H1 (cell line): ENCODE results near the gene CLUH. TPM values are rescaled to one million over a fixed set of nuclear protein-coding genes. Genes with fewer than 3 reads are reported as not detected.

Experiments
- CTCF ChIA-PET: fragments of 300-600 bp; sonication (Branson Sonifier 250); formaldehyde crosslinking; loops from one replicate; lab custom pipeline; 2021; ENCODE audit not compliant: partially characterized antibody; lab: Charles Lee
- POLR2A ChIA-PET: fragments of 300-600 bp; sonication (Branson Sonifier 250); formaldehyde crosslinking; loops from one replicate; lab custom pipeline; 2021; ENCODE audit warnings: inconsistent platforms; ENCODE audit not compliant: partially characterized antibody; lab: Charles Lee
- DNase-seq, 2 experiments: peaks; one replicate each; pipeline versions ENCODE4 v3.0.0 to v3.0.0-alpha.2; 2010 to 2022; ENCODE audit warnings: low spot score in 2 of 2, low read depth in 1 of 2, mixed read lengths in 1 of 2
- FAIRE-seq: peaks from 2 replicates; lab custom pipeline; 2011; peaks lifted over from hg19 to GRCh38; lab: Jason Lieb, UNC
- H2AFZ ChIP-seq: 2 replicates; pipeline ENCODE4 v1.8.1; 2012; ENCODE audit warnings: low read length, inconsistent platforms
- H2AK5ac ChIP-seq: 2 replicates; pipeline ENCODE4 v1.6.1; 2013; ENCODE audit warnings: low read depth, low read length
- H2BK120ac ChIP-seq: replicated peaks from 2 replicates; pipeline ENCODE3; 2013; ENCODE audit warnings: low read depth, low read length, inconsistent platforms
- H2BK12ac ChIP-seq: 2 replicates; pipeline ENCODE4 v1.6.1; 2013; ENCODE audit warnings: low read depth, low read length
- H2BK15ac ChIP-seq: 2 replicates; pipeline ENCODE4 v1.6.1; 2013; ENCODE audit warnings: low read length
- H2BK20ac ChIP-seq: 2 replicates; pipeline ENCODE4 v1.6.1; 2013; ENCODE audit warnings: low read length
- H2BK5ac ChIP-seq: 2 replicates; pipeline ENCODE4 v1.6.1; 2013; ENCODE audit warnings: low read depth, low read length
- H3K14ac ChIP-seq: 2 replicates; pipeline ENCODE4 v1.6.1; 2013; ENCODE audit warnings: inconsistent platforms; ENCODE audit not compliant: insufficient read length
- H3K18ac ChIP-seq: 2 replicates; pipeline ENCODE4 v1.6.1; 2013; ENCODE audit warnings: low read length; ENCODE audit errors: extremely low read depth
- H3K23ac ChIP-seq: 2 replicates; pipeline ENCODE4 v1.6.1; 2013; ENCODE audit warnings: inconsistent platforms; ENCODE audit not compliant: insufficient read length
- H3K23me2 ChIP-seq: 2 replicates; pipeline ENCODE4 v1.6.1; 2013; ENCODE audit warnings: low read depth, low read length
- H3K27ac ChIP-seq: 2 replicates; pipeline ENCODE4 v1.6.1; 2011; ENCODE audit warnings: low read depth, low read length, inconsistent platforms
- H3K27me3 ChIP-seq, 4 experiments: replicated peaks in 1 of 4; 1 replicate in 1 of 4; 2 replicates in 3 of 4; pipeline versions ENCODE4 v1.6.1 to v1.8.1; 2011 to 2013; ENCODE audit warnings: low read length in 3 of 4, mild to moderate bottlenecking in 3 of 4, inconsistent platforms in 2 of 4, mixed read lengths in 2 of 4, moderate library complexity in 1 of 4; ENCODE audit not compliant: control insufficient read depth in 3 of 4, insufficient read depth in 3 of 4; ENCODE audit errors: extremely low read depth in 1 of 4
- H3K36me3 ChIP-seq, 4 experiments: 2 replicates each; pipeline versions ENCODE4 v1.6.1 to v1.8.1; 2011 to 2013; ENCODE audit warnings: mild to moderate bottlenecking in 4 of 4, low read length in 3 of 4, moderate library complexity in 2 of 4, control low read depth in 1 of 4, inconsistent platforms in 1 of 4; ENCODE audit not compliant: insufficient read depth in 4 of 4, control insufficient read depth in 2 of 4
- H3K4ac ChIP-seq: replicated peaks from 2 replicates; pipeline ENCODE3; 2013; ENCODE audit warnings: low read length, low read depth, mixed read lengths, inconsistent platforms; ENCODE audit not compliant: insufficient read length
- H3K4me1 ChIP-seq, 4 experiments: replicated peaks in 1 of 4; 1 replicate in 1 of 4; 2 replicates in 3 of 4; pipeline versions ENCODE4 v1.6.1 to v1.8.1; 2011 to 2013; ENCODE audit warnings: low read length in 3 of 4, inconsistent platforms in 2 of 4, mixed read lengths in 1 of 4; ENCODE audit not compliant: insufficient read depth in 4 of 4, control insufficient read depth in 3 of 4
- H3K4me2 ChIP-seq, 2 experiments: 2 replicates each; pipeline versions ENCODE4 v1.6.1 to v1.8.1; 2011 to 2013; ENCODE audit warnings: low read depth in 2 of 2, low read length in 2 of 2, control low read depth in 1 of 2, inconsistent platforms in 1 of 2, mild to moderate bottlenecking in 1 of 2; ENCODE audit not compliant: insufficient read depth in 1 of 2
- H3K4me3 ChIP-seq, 4 experiments: fragments of 200-600, 300-600 bp in 1 of 4; sonication (generic), shearing (Covaris generic), sonication (Bioruptor Twin) in 1 of 4; 2 replicates each; pipeline versions ENCODE4 v1.5.1 to v1.8.1; 2011 to 2016; ENCODE audit warnings: low read length in 4 of 4, low read depth in 3 of 4, control low read depth in 2 of 4, inconsistent platforms in 2 of 4, mild to moderate bottlenecking in 2 of 4, mixed read lengths in 1 of 4, moderate library complexity in 1 of 4; ENCODE audit not compliant: insufficient read depth in 2 of 4; ENCODE audit errors: extremely low read depth in 1 of 4
- H3K56ac ChIP-seq: replicated peaks from 2 replicates; pipeline ENCODE3; 2013; ENCODE audit warnings: low read depth, mild to moderate bottlenecking, mixed read lengths, low read length, inconsistent platforms; ENCODE audit not compliant: insufficient read length
- H3K79me1 ChIP-seq: 2 replicates; pipeline ENCODE4 v1.6.1; 2013; ENCODE audit warnings: low read depth, low read length, control low read depth
- H3K79me2 ChIP-seq, 2 experiments: 2 replicates each; pipeline versions ENCODE4 v1.6.1 to v1.8.1; 2012 to 2013; ENCODE audit warnings: low read length in 2 of 2, mild to moderate bottlenecking in 2 of 2, inconsistent platforms in 1 of 2; ENCODE audit not compliant: insufficient read depth in 2 of 2, control insufficient read depth in 1 of 2
- H3K9ac ChIP-seq, 4 experiments: replicated peaks in 1 of 4; 1 replicate in 1 of 4; 2 replicates in 3 of 4; pipeline versions ENCODE4 v1.6.1 to v1.8.1; 2011 to 2013; ENCODE audit warnings: low read depth in 3 of 4, low read length in 3 of 4, control low read depth in 2 of 4, mild to moderate bottlenecking in 2 of 4, moderate library complexity in 2 of 4, inconsistent platforms in 1 of 4; ENCODE audit errors: extremely low read depth in 1 of 4
- H3K9me3 ChIP-seq, 2 experiments: 2 replicates each; pipeline versions ENCODE4 v1.6.1 to v1.8.1; 2012 to 2013; ENCODE audit warnings: mild to moderate bottlenecking in 2 of 2, moderate library complexity in 2 of 2, control low read depth in 1 of 2, inconsistent platforms in 1 of 2, low read depth in 1 of 2, low read length in 1 of 2, mixed read lengths in 1 of 2; ENCODE audit not compliant: insufficient read depth in 2 of 2
- H4K20me1 ChIP-seq, 2 experiments: replicated peaks in 1 of 2; 2 replicates each; pipeline versions ENCODE3 to v1.8.1; 2011 to 2013; ENCODE audit warnings: inconsistent platforms in 2 of 2, low read length in 2 of 2, mild to moderate bottlenecking in 1 of 2; ENCODE audit not compliant: insufficient read depth in 2 of 2, control insufficient read depth in 1 of 2
- H4K5ac ChIP-seq: 2 replicates; pipeline ENCODE4 v1.6.1; 2013; ENCODE audit warnings: low read length, low read depth, mixed read lengths, inconsistent platforms; ENCODE audit not compliant: insufficient read length
- H4K8ac ChIP-seq: 2 replicates; pipeline ENCODE4 v1.8.0; 2013; ENCODE audit warnings: mild to moderate bottlenecking, moderate library complexity, low read length, inconsistent platforms; ENCODE audit not compliant: insufficient read depth; ENCODE audit errors: extremely low read depth
- H4K91ac ChIP-seq: replicated peaks from 2 replicates; pipeline ENCODE3; 2013; ENCODE audit warnings: low read length, mixed read lengths, inconsistent platforms; ENCODE audit not compliant: insufficient read length
- EGR1 ChIP-seq: IDR thresholded peaks from 2 replicates; pipeline ENCODE4 v1.6.1; 2011; ENCODE audit warnings: low read depth, low read length, borderline replicate concordance
- EP300 ChIP-seq, 2 experiments: IDR thresholded peaks; 1 replicate in 1 of 2; 2 replicates in 1 of 2; pipeline ENCODE4 v1.6.1; 2011 to 2012; ENCODE audit warnings: low read depth in 2 of 2, low read length in 2 of 2, mild to moderate bottlenecking in 2 of 2, borderline replicate concordance in 1 of 2, inconsistent platforms in 1 of 2, moderate library complexity in 1 of 2
- JUN ChIP-seq: IDR thresholded peaks from 2 replicates; pipeline ENCODE4 v1.6.1; 2011; ENCODE audit warnings: low read depth, mild to moderate bottlenecking, improper control_type of control experiment, low read length
- KDM1A ChIP-seq: fragments of 200-600, 300-600 bp; sonication (generic); IDR thresholded peaks from 2 replicates; pipeline ENCODE4 v1.7.1; 2016; ENCODE audit warnings: mild to moderate bottlenecking, low read length, borderline replicate concordance
- PHF8 ChIP-seq: fragments of 200-600 bp; sonication (generic); conservative IDR thresholded peaks from 2 replicates; pipeline ENCODE4 v1.7.1; 2012; ENCODE audit warnings: low read depth, mild to moderate bottlenecking, inconsistent platforms, low read length, moderate library complexity
- RXRA ChIP-seq: IDR thresholded peaks from 2 replicates; pipeline ENCODE4 v1.6.1; 2011; ENCODE audit warnings: low read depth, mild to moderate bottlenecking, low read length, moderate library complexity; ENCODE audit not compliant: insufficient read depth
- SIN3A ChIP-seq, 2 experiments: IDR thresholded peaks in 1 of 2; conservative IDR thresholded peaks in 1 of 2; 2 replicates each; pipeline ENCODE4 v1.6.1; 2011 to 2012; ENCODE audit warnings: low read length in 2 of 2, improper control_type of control experiment in 1 of 2, low read depth in 1 of 2, mild to moderate bottlenecking in 1 of 2
- SP2 ChIP-seq: IDR thresholded peaks from 2 replicates; pipeline ENCODE4 v1.6.1; 2012; ENCODE audit warnings: mild to moderate bottlenecking, low read length, inconsistent platforms
- TAF7 ChIP-seq: optimal IDR thresholded peaks from 2 replicates; pipeline ENCODE3; 2011; ENCODE audit warnings: low read depth, mild to moderate bottlenecking, inconsistent platforms, low read length, moderate library complexity, borderline replicate concordance
- WGBS, 2 experiments: shearing (Covaris generic) in 1 of 2; methylation state at CpG; one replicate each; pipeline versions ENCODE4 v1.1.6 to v1.1.7; 2013 to 2015; ENCODE audit warnings: low lambda C conversion rate in 2 of 2, mixed read lengths in 2 of 2, inconsistent platforms in 1 of 2, low coverage in 1 of 2, missing lambda C conversion rate in 1 of 2; ENCODE audit not compliant: insufficient replicate concordance in 2 of 2, insufficient coverage in 1 of 2, insufficient read length in 1 of 2; ENCODE audit errors: extremely low coverage in 1 of 2, missing lambda C conversion rate in 1 of 2; 5-methylcytosine and 5-hydroxymethylcytosine counted together
- polyA plus RNA-seq, 7 experiments: library from polyadenylated mRNA; depleted of rRNA in 3 of 7; stranded (reverse) in 5 of 7; unstranded in 2 of 7; fragments of >200 nt in 5 of 7; fragments of 200-250 nt in 2 of 7; gene quantifications; 1 replicate in 5 of 7; 2 replicates in 1 of 7; 4 replicates in 1 of 7; pipeline versions ENCODE4 v1.2.1 to v1.2.3, GENCODE V29; 2011 to 2013; ENCODE audit warnings: missing spikeins in 2 of 7, mixed read lengths in 2 of 7
- total RNA-seq: library from RNA; stranded (reverse); fragmentation: NEBNext Ultra II Directional; extraction: Animal tissue kit (Norgen Biotek cat#: 25700); gene quantifications from 2 replicates; pipeline ENCODE4 v1.2.1, GENCODE V29; 2021
- TF ChIP-seq, protein P1 (sequence below): IDR thresholded peaks from 2 replicates; pipeline ENCODE4 v1.6.1; 2012; ENCODE audit warnings: inconsistent platforms

Gene CLUH
- total and polyA plus RNA-seq, 2 of the 8 experiments (the other 6 are each of a cell fraction or from before 2014, with no cell fraction given), result 33.6 to 98.6 TPM

- no peaks in the 10 kb centered on the region; the same call in 1 of the 2 replicates for H3K79me1 ChIP-seq
- no peak overlapping the region for H3K4me2 ChIP-seq
- no peak overlapping the region for H3K18ac ChIP-seq
- H2AFZ ChIP-seq, result no peak overlapping the region
- H4K8ac ChIP-seq, result peak overlapping the region; percentile 21; the same call in 1 of the 2 replicates
- peaks cover 0 to 33% (median 2%) of the 10 kb centered on the region in 4 experiments; a peak in 3 of 8 replicates for H3K36me3 ChIP-seq
- H2AK5ac ChIP-seq, result no peak overlapping the region
- no peak overlapping the region for H3K14ac ChIP-seq
- H3K4me3 ChIP-seq, result no peak overlapping the region
- no peak overlapping the region for H3K4ac ChIP-seq
- H2BK15ac ChIP-seq, result no peak overlapping the region
- H3K27me3 ChIP-seq, result no peaks in the 10 kb centered on the region
- peaks cover 0 to 7% (median 0%) of the 10 kb centered on the region in 4 experiments; a peak in 2 of 7 replicates for H3K4me1 ChIP-seq
- H3K9ac ChIP-seq, result no peak overlapping the region
- H3K56ac ChIP-seq, result no peak overlapping the region
- H2BK120ac ChIP-seq, result no peak overlapping the region
- H3K9me3 ChIP-seq, result no peaks in the 10 kb centered on the region
- no peak for FAIRE-seq
- no peak overlapping the region for H3K27ac ChIP-seq
- no peak overlapping the region for H2BK5ac ChIP-seq
- H2BK20ac ChIP-seq, result no peak overlapping the region
- H4K5ac ChIP-seq, result no peak overlapping the region
- no peaks in the 10 kb centered on the region for H3K23me2 ChIP-seq
- peaks cover 0 to 8% of the 10 kb centered on the region in 2 experiments for H4K20me1 ChIP-seq
- no peak overlapping the region for H3K23ac ChIP-seq
- ChIA-PET POLR2A (interaction anchor here (0.6 to 1.6 kb wide), 2 partner anchors 13 to 991 kb away, joined by 3 read pairs; no protein-coding TSS in a partner anchor), CTCF (interaction anchor here (0.6 to 1.7 kb wide), 2 partner anchors 14 to 179 kb away, joined by 3 to 4 read pairs; no protein-coding TSS in a partner anchor)
- H2BK12ac ChIP-seq, result no peak overlapping the region
- 94% methylated on average over 11 of the region's 40 CpGs; no CpG with 5 or more reads in 1 of the 2 experiments for WGBS, 2 experiments
- H4K91ac ChIP-seq, result no peak overlapping the region
- DNase-seq, result peak in 1 of 2 experiments; percentile 55
- no peaks in the 10 kb centered on the region for H3K79me2 ChIP-seq
- TF ChIP-seq KDM1A, result no peak
- TF ChIP-seq, protein P1, sequence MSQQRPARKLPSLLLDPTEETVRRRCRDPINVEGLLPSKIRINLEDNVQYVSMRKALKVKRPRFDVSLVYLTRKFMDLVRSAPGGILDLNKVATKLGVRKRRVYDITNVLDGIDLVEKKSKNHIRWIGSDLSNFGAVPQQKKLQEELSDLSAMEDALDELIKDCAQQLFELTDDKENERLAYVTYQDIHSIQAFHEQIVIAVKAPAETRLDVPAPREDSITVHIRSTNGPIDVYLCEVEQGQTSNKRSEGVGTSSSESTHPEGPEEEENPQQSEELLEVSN, result no peak
- no peak for TF ChIP-seq EGR1
- TF ChIP-seq PHF8, result no peak
- TF ChIP-seq JUN, result no peak
- TF ChIP-seq RXRA, result no peak
- TF ChIP-seq SIN3A (conservative IDR thresholded peaks at IDR 0.05 in 1 of 2, IDR thresholded peaks at IDR 0.05 in 1 of 2; ENCODE audit: low read depth in 1 of 2, low read length in 2 of 2), result no peak
- no peak for TF ChIP-seq SP2
- TF ChIP-seq EP300 (IDR thresholded peaks at IDR 0.05; ENCODE audit: borderline replicate concordance in 1 of 2, low read depth in 2 of 2, low read length in 2 of 2), result no peak
- no peak for TF ChIP-seq TAF7
Measured at GRCh38 chr17:2689411-2690164, 22.0 kb downstream of the CLUH start.
